Esophagus squamous epithelium (tissue), 5 donors: ENCODE results near the gene ALDH16A1. TPM values are rescaled to one million over a fixed set of nuclear protein-coding genes. Genes with fewer than 3 reads are reported as not detected.

Source experiments
- DNase-seq: peaks from one replicate; lab custom pipeline; 2025; lab: John Stamatoyannopoulos, UW
- H3K27ac ChIP-seq, 4 donors: fragments of 200-600 bp; sonication (generic); one replicate each; pipeline ENCODE4 v1.5.1; 2016 to 2019; ENCODE audit warnings: mild to moderate bottlenecking in 1 of 4
- H3K27me3 ChIP-seq, 4 donors: fragments of 200-600 bp; sonication (generic); 1 replicate in 3 of 4; 2 replicates in 1 of 4; pipeline versions ENCODE4 v1.5.1 to v1.6.0; 2017 to 2021; ENCODE audit warnings: antibody characterized with exemption in 1 of 4
- H3K36me3 ChIP-seq, 3 donors: fragments of 200-600 bp; sonication (generic); one replicate each; pipeline ENCODE4 v1.5.1; 2016 to 2019
- H3K4me1 ChIP-seq, 3 donors: fragments of 200-600 bp; sonication (generic); one replicate each; pipeline ENCODE4 v1.5.1; 2017 to 2019
- H3K4me3 ChIP-seq, 4 donors: fragments of 200-600 bp; sonication (generic); 1 replicate in 3 of 4; 2 replicates in 1 of 4; pipeline ENCODE4 v1.5.1; 2016 to 2019; ENCODE audit warnings: mild to moderate bottlenecking in 2 of 4, moderate library complexity in 1 of 4
- H3K9me3 ChIP-seq, 3 donors: fragments of 200-600 bp; sonication (generic); one replicate each; pipeline ENCODE4 v1.5.1; 2016 to 2019
- CTCF ChIP-seq, 6 experiments: fragments of 450-650 bp in 4 of 6; fragments of 200-600 bp in 2 of 6; sonication (generic) in 2 of 6; IDR thresholded peaks; one replicate each; pipeline ENCODE4 v1.5.1; 2016 to 2019; ENCODE audit warnings: antibody characterized with exemption in 6 of 6, mild to moderate bottlenecking in 4 of 6, moderate library complexity in 4 of 6
- POLR2A ChIP-seq, 4 donors: fragments of 450-650 bp; IDR thresholded peaks; one replicate each; pipeline ENCODE4 v1.6.1; 2017; ENCODE audit warnings: antibody characterized with exemption in 4 of 4, mild to moderate bottlenecking in 4 of 4, moderate library complexity in 3 of 4
- WGBS, 2 donors: methylation state at CpG; one replicate each; pipeline ENCODE4 v1.1.5; 2018; 5-methylcytosine and 5-hydroxymethylcytosine counted together
- intact Hi-C: fragments of 100-400 bp; cut with DNase I; formaldehyde crosslinking; loops from one replicate; pipeline ENCODE4 v1.15.0; 2022
- total RNA-seq, 4 donors: library from RNA; depleted of rRNA; stranded (reverse); fragments of >200 nt; gene quantifications; one replicate each; pipeline ENCODE4 v1.1.0, GENCODE V29; 2016
- donor health status: DM: yes; HTN: yes; CAD: no.

ALDH16A1 gene
- total RNA-seq, 4 donors from 2014 or later, result 35.9 to 56.5 (median 39.0) TPM

DNA sequence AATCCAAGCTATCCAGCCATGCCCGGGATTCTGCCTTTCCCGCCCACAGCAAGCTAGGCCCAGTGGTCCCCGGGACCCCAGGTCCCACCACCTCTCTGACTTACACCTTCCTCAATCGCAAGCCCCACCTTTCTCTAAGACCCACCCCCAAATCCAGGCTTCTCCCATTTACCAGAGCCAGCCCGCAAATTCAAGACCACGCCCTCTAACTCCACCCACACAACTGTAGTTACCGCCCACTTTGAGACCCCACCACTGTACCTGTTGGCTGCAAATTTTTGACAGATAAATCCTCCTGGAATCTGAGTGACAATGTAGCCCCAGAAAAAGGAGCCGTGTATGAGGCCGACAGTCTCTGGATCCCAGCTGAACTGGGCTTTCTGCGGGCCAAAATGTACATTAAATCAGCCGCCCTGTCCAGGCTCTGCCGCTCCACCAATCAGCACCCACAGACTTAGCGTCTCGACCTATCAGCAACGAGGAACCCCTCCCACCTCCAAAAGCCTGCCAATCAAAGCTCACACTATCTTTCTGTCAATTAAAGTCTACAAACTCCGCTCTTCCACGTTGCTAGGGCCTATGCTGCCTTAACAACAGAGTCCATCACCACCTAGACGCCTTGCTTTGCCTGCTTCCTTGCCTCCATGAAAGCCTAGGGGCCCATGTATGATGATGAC is 18.0 kb upstream of the ALDH16A1 start:
- no peak overlapping the region for H3K4me3 ChIP-seq
- H3K27ac ChIP-seq, result no peak overlapping the region
- H3K9me3 ChIP-seq, result no peaks in the 10 kb centered on the region
- WGBS, 2 donors, result 81 to 85% methylated on average over 18 of the region's 18 CpGs
- TF ChIP-seq CTCF (IDR thresholded peaks at IDR 0.05) (no peak), POLR2A (IDR thresholded peaks at IDR 0.05) (no peak)
- H3K36me3 ChIP-seq, result no peaks in the 10 kb centered on the region
- peaks cover 0 to 10% (median 0%) of the 10 kb centered on the region in 3 donors for H3K4me1 ChIP-seq
- intact Hi-C loops, result no loop called here
- peaks cover 21 to 100% (median 35%) of the 10 kb centered on the region in 4 donors for H3K27me3 ChIP-seq
- DNase-seq, result no peak

GRCh38 chr19:49435670-49436069 is 17.4 kb upstream of the ALDH16A1 start:
- Histone ChIP-seq H3K4me3 (no peak overlapping the region), H3K36me3 (no peaks in the 10 kb centered on the region), H3K27ac (no peak overlapping the region), H3K4me1 (peaks cover 0 to 17% (median 0%) of the 10 kb centered on the region in 3 donors), H3K9me3 (no peaks in the 10 kb centered on the region), H3K27me3 (peaks cover 21 to 100% (median 38%) of the 10 kb centered on the region in 4 donors)
- WGBS, 2 donors, result 81 to 83% methylated on average over 10 of the region's 10 CpGs
- DNase-seq, result no peak
- TF ChIP-seq CTCF (IDR thresholded peaks at IDR 0.05), result no peak
- no peak for TF ChIP-seq POLR2A (IDR thresholded peaks at IDR 0.05)
- intact Hi-C loops, result no loop called here

GRCh38 chr19:49436381-49437017 is 16.5 kb upstream of the ALDH16A1 start:
- DNase-seq, result no peak
- Histone ChIP-seq H3K27ac (no peak overlapping the region), H3K27me3 (peaks cover 21 to 100% (median 38%) of the 10 kb centered on the region in 4 donors), H3K4me1 (peaks cover 0 to 25% (median 6%) of the 10 kb centered on the region in 3 donors), H3K36me3 (no peaks in the 10 kb centered on the region), H3K9me3 (no peaks in the 10 kb centered on the region), H3K4me3 (no peak overlapping the region)
- TF ChIP-seq CTCF (IDR thresholded peaks at IDR 0.05) (no peak), POLR2A (IDR thresholded peaks at IDR 0.05) (no peak)
- WGBS, 2 donors, result 23% methylated on average over 35 of the region's 42 CpGs; no CpG with 5 or more reads in 1 of the 2 donors
- intact Hi-C loops, result no loop called here

DNA sequence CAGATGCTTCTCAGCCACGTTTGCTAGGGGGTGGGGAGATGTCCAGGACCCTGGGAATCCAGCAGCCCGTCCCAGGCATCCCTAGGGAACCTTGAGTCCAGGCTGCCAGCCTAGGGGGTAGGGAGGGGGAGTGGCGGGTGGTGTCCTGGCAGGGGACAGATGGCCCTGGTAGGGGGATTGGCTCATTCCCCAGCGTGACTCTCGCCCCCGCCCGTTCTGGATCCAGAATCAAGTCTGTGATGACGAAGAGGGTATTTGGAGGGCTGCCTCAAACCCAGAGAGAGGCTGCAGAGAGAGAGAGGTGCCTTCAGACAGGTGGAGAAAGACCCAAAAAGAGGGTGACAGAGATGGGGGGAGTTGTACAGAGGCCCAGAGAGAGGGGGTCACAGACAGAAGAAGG is 15.8 kb upstream of the ALDH16A1 start:
- Histone ChIP-seq H3K27ac (no peak overlapping the region), H3K4me1 (peaks cover 6 to 29% (median 13%) of the 10 kb centered on the region in 3 donors), H3K36me3 (no peaks in the 10 kb centered on the region), H3K4me3 (no peak overlapping the region), H3K9me3 (no peaks in the 10 kb centered on the region), H3K27me3 (peaks cover 21 to 100% (median 34%) of the 10 kb centered on the region in 4 donors)
- 5 to 7% methylated on average over 4 to 5 of the region's 8 CpGs for WGBS, 2 donors
- intact Hi-C loops, result no loop called here
- no peak for DNase-seq
- TF ChIP-seq POLR2A (IDR thresholded peaks at IDR 0.05) (no peak), CTCF (IDR thresholded peaks at IDR 0.05) (no peak)

GRCh38 chr19:49438261-49438660 is 14.8 kb upstream of the ALDH16A1 start:
- WGBS, 2 donors, result 14 to 26% methylated on average over 6 of the region's 6 CpGs
- no peak overlapping the region for H3K4me3 ChIP-seq
- no peak overlapping the region for H3K27ac ChIP-seq
- no peaks in the 10 kb centered on the region for H3K9me3 ChIP-seq
- H3K36me3 ChIP-seq, result no peaks in the 10 kb centered on the region
- intact Hi-C loops, result no loop called here
- no peak for TF ChIP-seq POLR2A (IDR thresholded peaks at IDR 0.05)
- TF ChIP-seq CTCF (IDR thresholded peaks at IDR 0.05), result no peak
- H3K4me1 ChIP-seq, result peaks cover 7 to 32% (median 18%) of the 10 kb centered on the region in 3 donors
- peaks cover 13 to 98% (median 30%) of the 10 kb centered on the region in 4 donors for H3K27me3 ChIP-seq
- no peak for DNase-seq
